ENCODE results near the gene KLHDC10.

- TF ChIP-seq EZH2phosphoT487 (IDR thresholded peaks at IDR 0.05; ENCODE audit: low read depth, severe bottlenecking, unreplicated experiment): no peak
- TF ChIP-seq CTCF (IDR thresholded peaks at IDR 0.05; ENCODE audit: poor library complexity): no peak
These were observed 37.8 kb downstream of the KLHDC10 start for GRCh38 chr7:130107949-130108674.
